ENCODE measurements around the gene TSC2. TPM values are rescaled to one million over a fixed set of nuclear protein-coding genes. Genes with fewer than 3 reads are reported as not detected.

The TSC2 gene
- total and polyA plus RNA-seq, 2 experiments from 2014 or later: 41.8 to 78.7 TPM

- Histone ChIP-seq H3K27ac (no peak overlapping the region), H3K79me2 (peaks cover 15% of the 10 kb centered on the region), H3K4me1 (ENCODE audit: insufficient read depth) (peaks cover 8% of the 10 kb centered on the region), H4K20me1 (ENCODE audit: insufficient read depth, poor library complexity, severe bottlenecking) (no peaks in the 10 kb centered on the region), H3K9me3 (ENCODE audit: low read depth) (no peaks in the 10 kb centered on the region), H3K4me3 (no peak overlapping the region), H3K27me3 (no peaks in the 10 kb centered on the region), H3K36me3 (replicated peaks; ENCODE audit: insufficient read depth, low read depth) (no peaks in the 10 kb centered on the region), H2AFZ (no peak overlapping the region), H3K4me2 (no peak overlapping the region), H3K9me2 (replicated peaks; ENCODE audit: insufficient read depth) (no peaks in the 10 kb centered on the region)
- TF ChIP-seq CTCF (IDR thresholded peaks at IDR 0.05; ENCODE audit: poor library complexity): no peak
- no peak for TF ChIP-seq EZH2phosphoT487 (IDR thresholded peaks at IDR 0.05; ENCODE audit: low read depth, severe bottlenecking, unreplicated experiment)
- TF ChIP-seq EZH2 (IDR thresholded peaks at IDR 0.05; ENCODE audit: borderline replicate concordance): no peak
- DNase-seq (ENCODE audit: low spot score): no peak
- WGBS (ENCODE audit: low lambda C conversion rate, missing lambda C conversion rate): 94% methylated on average over 21 of the region's 21 CpGs
These were observed 5.4 kb downstream of the TSC2 start for GRCh38 chr16:2053211-2053610.

GRCh38 chr16:2053897-2054296, 6.1 kb downstream of the TSC2 start:
- TF ChIP-seq EZH2 (IDR thresholded peaks at IDR 0.05; ENCODE audit: borderline replicate concordance): no peak
- no peak for TF ChIP-seq CTCF (IDR thresholded peaks at IDR 0.05; ENCODE audit: poor library complexity)
- TF ChIP-seq EZH2phosphoT487 (IDR thresholded peaks at IDR 0.05; ENCODE audit: low read depth, severe bottlenecking, unreplicated experiment): no peak
- no peak for DNase-seq (ENCODE audit: low spot score)
- no peaks in the 10 kb centered on the region for H3K9me2 ChIP-seq (replicated peaks; ENCODE audit: insufficient read depth)
- H4K20me1 ChIP-seq (ENCODE audit: insufficient read depth, poor library complexity, severe bottlenecking): no peaks in the 10 kb centered on the region
- 98% methylated on average over 17 of the region's 17 CpGs for WGBS (ENCODE audit: low lambda C conversion rate, missing lambda C conversion rate)
- no peaks in the 10 kb centered on the region for H3K9me3 ChIP-seq (ENCODE audit: low read depth)
- no peak overlapping the region for H2AFZ ChIP-seq
- H3K4me2 ChIP-seq: no peak overlapping the region
- peaks cover 2% of the 10 kb centered on the region for H3K4me1 ChIP-seq (ENCODE audit: insufficient read depth)
- no peak overlapping the region for H3K4me3 ChIP-seq
- H3K27ac ChIP-seq: no peak overlapping the region
- H3K36me3 ChIP-seq (replicated peaks; ENCODE audit: insufficient read depth, low read depth): no peaks in the 10 kb centered on the region
- no peaks in the 10 kb centered on the region for H3K27me3 ChIP-seq
- peaks cover 8% of the 10 kb centered on the region for H3K79me2 ChIP-seq

GRCh38 chr16:2054543-2055245, 6.9 kb downstream of the TSC2 start:
- Histone ChIP-seq H3K4me1 (ENCODE audit: insufficient read depth) (no peaks in the 10 kb centered on the region), H3K27ac (no peak overlapping the region), H3K4me3 (no peak overlapping the region), H3K27me3 (no peaks in the 10 kb centered on the region), H4K20me1 (ENCODE audit: insufficient read depth, poor library complexity, severe bottlenecking) (no peaks in the 10 kb centered on the region), H3K9me3 (ENCODE audit: low read depth) (no peaks in the 10 kb centered on the region), H3K9me2 (replicated peaks; ENCODE audit: insufficient read depth) (no peaks in the 10 kb centered on the region), H3K4me2 (no peak overlapping the region), H2AFZ (no peak overlapping the region), H3K79me2 (peaks cover under 1% of the 10 kb centered on the region), H3K36me3 (replicated peaks; ENCODE audit: insufficient read depth, low read depth) (no peaks in the 10 kb centered on the region)
- no peak for DNase-seq (ENCODE audit: low spot score)
- 95% methylated on average over 29 of the region's 29 CpGs for WGBS (ENCODE audit: low lambda C conversion rate, missing lambda C conversion rate)
- TF ChIP-seq EZH2phosphoT487 (IDR thresholded peaks at IDR 0.05; ENCODE audit: low read depth, severe bottlenecking, unreplicated experiment) (no peak), CTCF (IDR thresholded peaks at IDR 0.05; ENCODE audit: poor library complexity) (no peak), EZH2 (IDR thresholded peaks at IDR 0.05; ENCODE audit: borderline replicate concordance) (no peak)

Measured in hepatocyte (in vitro differentiated cells).